Stomach (tissue), 9 donors: Measurements from ENCODE around the gene TXNRD3. TPM values are rescaled to one million over a fixed set of nuclear protein-coding genes. Genes with fewer than 3 reads are reported as not detected.

Experiments
- DNase-seq, 2 donors: peaks; one replicate each; pipeline versions ENCODE4 v3.0.0 to v3.0.0-alpha.2; 2013 to 2019
- H3K27ac ChIP-seq, 5 donors: fragments of 200-600 bp in 4 of 5; sonication (generic) in 4 of 5; one replicate each; pipeline ENCODE4 v1.5.1; 2013 to 2019; ENCODE audit warnings: mild to moderate bottlenecking in 1 of 5, moderate library complexity in 1 of 5
- H3K27me3 ChIP-seq, 3 donors: fragments of 200-600 bp; sonication (generic); one replicate each; pipeline ENCODE4 v1.5.1; 2017 to 2019; ENCODE audit warnings: mixed run types in 1 of 3
- H3K36me3 ChIP-seq, 4 donors: fragments of 200-600 bp; sonication (generic); 1 replicate in 3 of 4; 2 replicates in 1 of 4; pipeline ENCODE4 v1.5.1; 2016 to 2019
- H3K4me1 ChIP-seq, 4 donors: fragments of 200-600 bp; sonication (generic); one replicate each; pipeline ENCODE4 v1.5.1; 2016 to 2019
- H3K4me3 ChIP-seq, 4 donors: fragments of 200-600 bp; sonication (generic) in 3 of 4; one replicate each; pipeline ENCODE4 v1.5.1; 2016 to 2019; ENCODE audit warnings: mild to moderate bottlenecking in 1 of 4
- H3K9me3 ChIP-seq, 4 donors: fragments of 200-600 bp; sonication (generic); one replicate each; pipeline ENCODE4 v1.5.1; 2016 to 2019
- CTCF ChIP-seq, 7 experiments: fragments of 450-650 bp in 4 of 7; fragments of 200-600 bp in 3 of 7; sonication (generic) in 3 of 7; IDR thresholded peaks; one replicate each; pipeline ENCODE4 v1.5.1; 2016 to 2019; ENCODE audit warnings: antibody characterized with exemption in 7 of 7, control low read depth in 2 of 7, mild to moderate bottlenecking in 1 of 7
- EP300 ChIP-seq: sonication (generic); formaldehyde crosslinking; IDR thresholded peaks from one replicate; pipeline ENCODE4 v1.6.1; 2017; ENCODE audit warnings: antibody characterized with exemption
- POLR2A ChIP-seq, 4 donors: fragments of 450-650 bp; IDR thresholded peaks; one replicate each; pipeline ENCODE4 v1.6.1; 2016; ENCODE audit warnings: antibody characterized with exemption in 4 of 4, control low read depth in 2 of 4, mild to moderate bottlenecking in 1 of 4, moderate library complexity in 1 of 4
- POLR2AphosphoS5 ChIP-seq, 3 donors: sonication (generic); formaldehyde crosslinking; IDR thresholded peaks; one replicate each; pipeline ENCODE4 v1.6.1; 2016; ENCODE audit warnings: antibody characterized with exemption in 3 of 3
- WGBS, 5 donors: extraction: QIAGEN DNeasy Blood & Tissue Kit in 3 of 5; methylation state at CpG; one replicate each; pipeline versions ENCODE4 v1.1.5 to v1.1.7; 2013 to 2018; 5-methylcytosine and 5-hydroxymethylcytosine counted together
- intact Hi-C: fragments of 100-400 bp; cut with DNase I; formaldehyde crosslinking; loops from one replicate; pipeline ENCODE4 v1.15.1; 2023; ENCODE audit warnings: low total_unique reads
- polyA plus RNA-seq, 3 donors: library from polyadenylated mRNA; stranded (reverse); fragments of 200-250 nt; gene quantifications; one replicate each; pipeline ENCODE4 v1.2.3, GENCODE V29; 2013
- total RNA-seq, 5 donors: library from RNA; depleted of rRNA; stranded (reverse); fragments of >200 nt; gene quantifications; one replicate each; pipeline versions ENCODE4 v1.1.0 to v1.2.3, GENCODE V29; 2014 to 2016
- donor health status: healthy with polysubstance abuse.
- donor health status: Bipolar disorder and iron deficiency.
- donor health status: healthy.

Gene TXNRD3
- total and polyA plus RNA-seq, 8 donors = 0.58 to 62.3 (median 9.5) TPM

GRCh38 chr3:126582311-126582710 is 72.6 kb downstream of the TXNRD3 start:
- no peak for DNase-seq
- Histone ChIP-seq H3K9me3 (peaks cover 0 to 12% (median 0%) of the 10 kb centered on the region in 4 donors), H3K36me3 (no peaks in the 10 kb centered on the region), H3K27me3 (no peaks in the 10 kb centered on the region), H3K4me1 (no peaks in the 10 kb centered on the region), H3K27ac (no peak overlapping the region), H3K4me3 (no peak overlapping the region)
- TF ChIP-seq POLR2A (IDR thresholded peaks at IDR 0.05) (no peak), EP300 (no peak), POLR2AphosphoS5 (IDR thresholded peaks at IDR 0.05) (no peak), CTCF (IDR thresholded peaks at IDR 0.05) (no peak)
- 75 to 91% (median 82%) methylated on average over 4 of the region's 4 CpGs for WGBS, 5 donors
- intact Hi-C loops = no loop called here

- TF ChIP-seq CTCF (IDR thresholded peaks at IDR 0.05) (no peak), EP300 (no peak), POLR2AphosphoS5 (IDR thresholded peaks at IDR 0.05) (no peak), POLR2A (IDR thresholded peaks at IDR 0.05) (no peak)
- Histone ChIP-seq H3K9me3 (peaks cover 0 to 5% (median 0%) of the 10 kb centered on the region in 4 donors), H3K27me3 (no peaks in the 10 kb centered on the region), H3K4me1 (no peaks in the 10 kb centered on the region), H3K36me3 (no peaks in the 10 kb centered on the region), H3K27ac (no peak overlapping the region), H3K4me3 (no peak overlapping the region)
- intact Hi-C loops = no loop called here
- DNase-seq = no peak
- 82 to 88% (median 84%) methylated on average over 2 of the region's 2 CpGs for WGBS, 5 donors
Measured at GRCh38 chr3:126581569-126581968, 73.4 kb downstream of the TXNRD3 start.

GRCh38 chr3:126580746-126581145 is 74.2 kb downstream of the TXNRD3 start:
- TF ChIP-seq POLR2A (IDR thresholded peaks at IDR 0.05) (no peak), POLR2AphosphoS5 (IDR thresholded peaks at IDR 0.05) (no peak), EP300 (no peak), CTCF (IDR thresholded peaks at IDR 0.05) (no peak)
- intact Hi-C loops = no loop called here

GRCh38 chr3:126578702-126579101 is 76.2 kb downstream of the TXNRD3 start:
- Histone ChIP-seq H3K9me3 (no peaks in the 10 kb centered on the region), H3K4me1 (no peaks in the 10 kb centered on the region), H3K27ac (no peak overlapping the region), H3K4me3 (no peak overlapping the region), H3K36me3 (no peaks in the 10 kb centered on the region), H3K27me3 (no peaks in the 10 kb centered on the region)
- WGBS, 5 donors = 75 to 94% (median 90%) methylated on average over 3 to 7 of the region's 7 CpGs
- intact Hi-C loops = no loop called here
- no peak for TF ChIP-seq POLR2A (IDR thresholded peaks at IDR 0.05)
- TF ChIP-seq EP300 = no peak
- no peak for TF ChIP-seq CTCF (IDR thresholded peaks at IDR 0.05)
- no peak for TF ChIP-seq POLR2AphosphoS5 (IDR thresholded peaks at IDR 0.05)
- no peak for DNase-seq

More at GRCh38 chr3:126580746-126581145, 74.2 kb downstream of the TXNRD3 start:
- Histone ChIP-seq H3K4me1 (no peaks in the 10 kb centered on the region), H3K27me3 (no peaks in the 10 kb centered on the region), H3K27ac (no peak overlapping the region), H3K36me3 (no peaks in the 10 kb centered on the region), H3K9me3 (no peaks in the 10 kb centered on the region), H3K4me3 (no peak overlapping the region)
- no peak for DNase-seq
- WGBS, 5 donors = 78 to 84% (median 83%) methylated on average over 5 of the region's 5 CpGs
